Neural progenitor cell (in vitro differentiated cells): ENCODE data around the gene RPS2. TPM values are rescaled to one million over a fixed set of nuclear protein-coding genes. Genes with fewer than 3 reads are reported as not detected.

Source experiments
- DNase-seq: peaks from one replicate; pipeline ENCODE4 v3.0.0-alpha.2; 2016; ENCODE audit warnings: low spot score
- H2AFZ ChIP-seq: fragments of 200-600 bp; sonication (generic); replicated peaks from 2 replicates; pipeline ENCODE4 v1.6.1; 2016; ENCODE audit warnings: antibody characterized with exemption
- H3F3A ChIP-seq: fragments of 200-600 bp; sonication (generic); 2 replicates; pipeline ENCODE4 v1.6.1; 2016; ENCODE audit warnings: antibody characterized with exemption, low read depth
- H3K27ac ChIP-seq: fragments of 200-600 bp; sonication (generic); 2 replicates; pipeline ENCODE4 v1.5.1; 2016; ENCODE audit warnings: mild to moderate bottlenecking
- H3K27me3 ChIP-seq: fragments of 200-600 bp; sonication (generic); 2 replicates; pipeline ENCODE4 v1.6.1; 2016; ENCODE audit warnings: mild to moderate bottlenecking, moderate library complexity
- H3K36me3 ChIP-seq: fragments of 200-600 bp; sonication (generic); 2 replicates; pipeline ENCODE4 v1.5.1; 2016
- H3K4me1 ChIP-seq: fragments of 200-600 bp; sonication (generic); 2 replicates; pipeline ENCODE4 v1.6.1; 2016; ENCODE audit warnings: mixed run types
- H3K4me2 ChIP-seq: fragments of 200-600 bp; sonication (generic); 2 replicates; pipeline ENCODE4 v1.6.1; 2016
- H3K4me3 ChIP-seq: fragments of 200-600 bp; sonication (generic); 2 replicates; pipeline ENCODE4 v1.5.1; 2016
- H3K79me2 ChIP-seq: fragments of 200-600 bp; sonication (generic); 2 replicates; pipeline ENCODE4 v1.6.1; 2016; ENCODE audit warnings: low read depth
- H3K9ac ChIP-seq: fragments of 200-600 bp; sonication (generic); 2 replicates; pipeline ENCODE4 v1.6.1; 2016
- H3K9me3 ChIP-seq: fragments of 200-600 bp; sonication (generic); 2 replicates; pipeline ENCODE4 v1.5.1; 2016; ENCODE audit warnings: low read depth
- H4K20me1 ChIP-seq: fragments of 200-600 bp; sonication (generic); 2 replicates; pipeline ENCODE4 v1.6.1; 2016; ENCODE audit warnings: low read depth
- H3K27ac Mint-ChIP-seq: 3 replicates; pipeline ENCODE4 v1.8.0; 2021; ENCODE audit warnings: mixed read lengths
- H3K27me3 Mint-ChIP-seq: 2 replicates; pipeline ENCODE4 v1.8.0; 2022; ENCODE audit warnings: low read depth, mild to moderate bottlenecking, inconsistent platforms, moderate library complexity, mixed read lengths; ENCODE audit not compliant: insufficient read depth
- H3K36me3 Mint-ChIP-seq: 3 replicates; pipeline ENCODE4 v1.8.0; 2021; ENCODE audit warnings: mixed read lengths
- H3K4me1 Mint-ChIP-seq: 3 replicates; pipeline ENCODE4 v1.8.0; 2021; ENCODE audit warnings: mixed read lengths
- H3K4me3 Mint-ChIP-seq: 3 replicates; pipeline ENCODE4 v1.8.0; 2021; ENCODE audit warnings: mild to moderate bottlenecking, moderate library complexity, mixed read lengths
- H3K9me3 Mint-ChIP-seq: 3 replicates; pipeline ENCODE4 v1.8.0; 2020; ENCODE audit warnings: mixed read lengths
- CTCF ChIP-seq: fragments of 200-600 bp; sonication (generic); IDR thresholded peaks from 2 replicates; pipeline ENCODE4 v1.5.1; 2017; ENCODE audit warnings: antibody characterized with exemption, mild to moderate bottlenecking
- EZH2 ChIP-seq: fragments of 200-600 bp; sonication (generic); IDR thresholded peaks from 2 replicates; pipeline ENCODE4 v1.6.1; 2017; ENCODE audit warnings: antibody characterized with exemption, mild to moderate bottlenecking, moderate library complexity
- EZH2phosphoT487 ChIP-seq: fragments of 200-600 bp; sonication (generic); IDR thresholded peaks from 2 replicates; pipeline ENCODE4 v1.6.1; 2017; ENCODE audit warnings: antibody characterized with exemption
- total RNA-seq: library from RNA; depleted of rRNA; stranded (reverse); fragments of >200 nt; gene quantifications from 2 replicates; pipeline ENCODE4 v1.2.3, GENCODE V29; 2015; ENCODE audit warnings: low replicate concordance

The RPS2 gene
- total RNA-seq, 1 donor from 2014 or later = 3,079 TPM

DNA sequence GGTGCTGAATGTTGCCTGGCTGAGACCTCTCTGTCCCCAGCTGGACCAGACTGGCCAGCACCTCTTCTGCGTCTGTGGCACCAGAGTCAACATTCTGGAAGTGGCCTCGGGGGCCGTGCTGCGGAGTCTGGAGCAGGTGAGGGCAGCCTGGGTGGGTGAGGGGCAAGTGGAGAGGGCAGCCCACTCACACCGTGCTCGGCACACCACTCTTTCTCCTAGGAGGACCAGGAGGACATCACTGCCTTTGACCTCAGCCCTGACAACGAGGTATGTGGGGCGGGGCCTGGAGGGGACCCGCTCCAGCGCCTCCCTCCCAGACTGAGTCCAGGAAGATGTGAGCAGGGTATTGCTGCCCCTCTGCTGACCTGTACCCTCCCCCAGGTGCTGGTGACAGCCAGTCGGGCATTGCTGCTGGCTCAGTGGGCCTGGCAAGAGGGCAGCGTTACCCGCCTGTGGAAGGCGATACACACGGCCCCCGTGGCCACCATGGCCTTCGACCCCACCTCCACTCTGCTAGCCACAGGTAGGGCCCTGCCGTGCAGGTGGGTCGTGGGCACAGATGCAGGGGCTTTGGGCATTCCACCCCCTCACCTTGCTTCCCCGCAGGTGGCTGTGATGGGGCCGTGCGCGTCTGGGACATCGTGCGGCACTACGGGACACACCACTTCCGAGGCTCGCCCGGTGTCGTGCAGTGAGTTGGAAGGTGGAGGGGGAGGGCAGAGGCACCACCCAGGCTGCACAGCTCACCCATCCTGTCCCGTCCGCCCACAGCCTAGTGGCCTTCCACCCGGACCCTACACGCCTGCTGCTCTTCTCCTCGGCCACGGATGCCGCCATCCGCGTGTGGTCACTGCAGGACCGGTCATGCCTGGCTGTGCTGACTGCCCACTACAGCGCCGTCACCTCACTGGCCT is 9.8 kb upstream of the RPS2 start:
- Histone ChIP-seq H3K79me2 (peaks cover 25% of the 10 kb centered on the region), H3K27ac (no peak overlapping the region), H4K20me1 (peaks cover 35% of the 10 kb centered on the region), H3F3A (peaks cover 5% of the 10 kb centered on the region), H3K4me1 (peaks cover 11% of the 10 kb centered on the region), H3K36me3 (no peaks in the 10 kb centered on the region), H3K4me3 (no peak overlapping the region), H2AFZ (no peak overlapping the region), H3K9me3 (no peaks in the 10 kb centered on the region), H3K9ac (no peak overlapping the region), H3K4me2 (no peak overlapping the region), H3K27me3 (peaks cover 17% of the 10 kb centered on the region)
- Mint-ChIP-seq H3K9me3 (no peaks in the 10 kb centered on the region), H3K4me1 (peaks cover 18% of the 10 kb centered on the region), H3K27me3 (peaks cover 4% of the 10 kb centered on the region), H3K27ac (no peak overlapping the region), H3K36me3 (peaks cover 3% of the 10 kb centered on the region), H3K4me3 (peak overlapping the region; percentile 41)
- no peak for DNase-seq
- no peak for TF ChIP-seq CTCF

DNA sequence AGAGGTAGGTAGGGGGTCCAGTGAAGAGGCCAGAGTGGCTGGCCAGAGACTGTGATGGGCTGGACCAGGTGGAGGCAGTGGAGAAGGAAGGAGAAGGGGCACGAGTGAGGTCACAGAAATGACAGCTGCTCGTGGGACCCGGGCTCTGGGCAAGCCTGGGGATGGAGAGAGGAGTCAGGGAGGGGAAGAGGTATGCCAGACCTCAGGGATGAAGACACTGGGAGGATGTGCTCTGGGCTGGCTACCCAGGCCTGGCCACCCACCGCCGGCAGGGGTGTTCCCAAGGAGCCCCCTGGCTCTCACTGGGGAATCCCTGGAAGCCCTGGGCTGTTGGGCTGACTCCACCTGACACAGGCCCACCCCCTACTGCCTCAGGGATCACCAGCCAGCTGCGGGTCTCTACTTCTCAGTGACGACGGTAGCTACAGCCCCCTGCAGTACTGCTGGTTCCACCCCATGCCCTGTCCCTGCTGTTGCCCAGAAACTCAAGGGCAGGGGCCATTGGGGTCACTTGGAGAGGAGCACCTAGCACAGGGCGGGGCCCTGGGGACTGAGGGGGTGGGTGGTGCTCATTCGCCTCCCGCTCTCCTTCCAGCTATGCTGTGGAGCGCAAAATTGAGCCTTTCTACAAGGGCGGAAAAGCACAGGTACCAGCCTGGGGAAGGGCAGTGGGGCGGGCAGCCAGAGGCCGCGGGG is 9.0 kb upstream of the RPS2 start:
- Histone ChIP-seq H3F3A (peaks cover 4% of the 10 kb centered on the region), H3K9ac (no peak overlapping the region), H3K27ac (no peak overlapping the region), H3K36me3 (no peaks in the 10 kb centered on the region), H3K4me1 (peaks cover 4% of the 10 kb centered on the region), H3K9me3 (no peaks in the 10 kb centered on the region), H2AFZ (no peak overlapping the region), H3K79me2 (peaks cover 25% of the 10 kb centered on the region), H3K4me2 (no peak overlapping the region), H4K20me1 (peaks cover 27% of the 10 kb centered on the region), H3K27me3 (peaks cover 9% of the 10 kb centered on the region), H3K4me3 (no peak overlapping the region)
- Mint-ChIP-seq H3K9me3 (no peaks in the 10 kb centered on the region), H3K27me3 (peaks cover 4% of the 10 kb centered on the region), H3K4me3 (peak overlapping the region; percentile 95), H3K36me3 (peaks cover 3% of the 10 kb centered on the region), H3K27ac (no peak overlapping the region), H3K4me1 (peaks cover 18% of the 10 kb centered on the region)
- no peak for DNase-seq
- no peak for TF ChIP-seq EZH2phosphoT487
- no peak for TF ChIP-seq CTCF
- TF ChIP-seq EZH2 = no peak

- TF ChIP-seq CTCF (no peak), EZH2 (no peak), EZH2phosphoT487 (no peak)
Observed at GRCh38 chr16:1972490-1972877, 7.9 kb upstream of the RPS2 start.

More at GRCh38 chr16:1972490-1972877, 7.9 kb upstream of the RPS2 start:
- Histone ChIP-seq H3K27me3 (no peaks in the 10 kb centered on the region), H3K4me2 (peak overlapping the region; percentile 86), H3K4me3 (peak overlapping the region; percentile 91), H3F3A (peaks cover 4% of the 10 kb centered on the region), H2AFZ (no peak overlapping the region), H3K9me3 (no peaks in the 10 kb centered on the region), H4K20me1 (peaks cover 17% of the 10 kb centered on the region), H3K4me1 (peaks cover 4% of the 10 kb centered on the region), H3K36me3 (no peaks in the 10 kb centered on the region), H3K9ac (peak overlapping the region; percentile 95), H3K79me2 (peaks cover 25% of the 10 kb centered on the region), H3K27ac (no peak overlapping the region)
- peak; percentile 50 for DNase-seq
- H3K27me3 Mint-ChIP-seq = peaks cover 3% of the 10 kb centered on the region
- no peak overlapping the region for H3K27ac Mint-ChIP-seq
- no peaks in the 10 kb centered on the region for H3K9me3 Mint-ChIP-seq
- peak overlapping the region; percentile 95 for H3K4me3 Mint-ChIP-seq
- peaks cover 18% of the 10 kb centered on the region for H3K4me1 Mint-ChIP-seq
- peaks cover 3% of the 10 kb centered on the region for H3K36me3 Mint-ChIP-seq
